NCI-H446 (cell line): Measurements from ENCODE around the gene DTHD1.

ENCODE experiments used
- DNase-seq, 2 experiments: peaks; one replicate each; lab custom pipeline; 2025; lab: John Stamatoyannopoulos, UW

Gene DTHD1

GRCh38 chr4:36281384-36282106 lies at the start of gene DTHD1:
Gene DTHD1, plus strand, starts transcription at chr4:36281616. Its CDS starts 143 bp downstream, at chr4:36281759.
- DNase-seq = no peak

GRCh38 chr4:36233567-36234266 lies 47.7 kb upstream of the DTHD1 start:
- no peak for DNase-seq

- DNase-seq = no peak
Measured at GRCh38 chr4:36235306-36235705, 46.1 kb upstream of the DTHD1 start.

GRCh38 chr4:36236159-36236558 lies 45.3 kb upstream of the DTHD1 start:
- DNase-seq = no peak

- no peak for DNase-seq
Measured at GRCh38 chr4:36237366-36238313, 43.8 kb upstream of the DTHD1 start.

GRCh38 chr4:36241771-36242170 lies 39.6 kb upstream of the DTHD1 start:
- no peak for DNase-seq

- DNase-seq = no peak
Measured at GRCh38 chr4:36242629-36243354, 38.6 kb upstream of the DTHD1 start.

- peak in 1 of 2 experiments; percentile 44 for DNase-seq
Measured at GRCh38 chr4:36243355-36244256, 37.8 kb upstream of the DTHD1 start.

GRCh38 chr4:36244257-36245082 lies 36.9 kb upstream of the DTHD1 start, which contains the start of gene ARAP2:
Gene ARAP2, minus strand, starts transcription at chr4:36244514. Its CDS starts 15,028 bp downstream, at chr4:36229486.
- peak in 1 of 2 experiments; percentile 59 for DNase-seq

GRCh38 chr4:36249610-36250009 lies 31.8 kb upstream of the DTHD1 start:
- DNase-seq = no peak

- DNase-seq = no peak
Measured at GRCh38 chr4:36251983-36252382, 29.4 kb upstream of the DTHD1 start.

- no peak for DNase-seq
Measured at GRCh38 chr4:36254371-36254770, 27.0 kb upstream of the DTHD1 start.

- no peak for DNase-seq
Measured at GRCh38 chr4:36255577-36255976, 25.8 kb upstream of the DTHD1 start.

- peak in 1 of 2 experiments; percentile 33 for DNase-seq
Measured at GRCh38 chr4:36256398-36256891, 25.0 kb upstream of the DTHD1 start.

GRCh38 chr4:36260731-36261130 lies 20.7 kb upstream of the DTHD1 start:
- DNase-seq = peak; percentile 86 to 98

- DNase-seq = no peak
Measured at GRCh38 chr4:36264207-36264826, 17.1 kb upstream of the DTHD1 start.

GRCh38 chr4:36267486-36268268 lies 13.7 kb upstream of the DTHD1 start:
- no peak for DNase-seq

- DNase-seq = no peak
Measured at GRCh38 chr4:36269101-36269500, 12.3 kb upstream of the DTHD1 start.
